Measurements from ENCODE around the gene TIMM23B. TPM values are rescaled to one million over a fixed set of nuclear protein-coding genes. Genes with fewer than 3 reads are reported as not detected.
"Not testable (repeated sequence)": the region's sequence is repeated elsewhere in the genome, so short reads cannot be mapped to it uniquely, and the experiment has no call there.

TIMM23B gene
- total RNA-seq, 1 experiment from 2014 or later: 18.8 TPM

DNA sequence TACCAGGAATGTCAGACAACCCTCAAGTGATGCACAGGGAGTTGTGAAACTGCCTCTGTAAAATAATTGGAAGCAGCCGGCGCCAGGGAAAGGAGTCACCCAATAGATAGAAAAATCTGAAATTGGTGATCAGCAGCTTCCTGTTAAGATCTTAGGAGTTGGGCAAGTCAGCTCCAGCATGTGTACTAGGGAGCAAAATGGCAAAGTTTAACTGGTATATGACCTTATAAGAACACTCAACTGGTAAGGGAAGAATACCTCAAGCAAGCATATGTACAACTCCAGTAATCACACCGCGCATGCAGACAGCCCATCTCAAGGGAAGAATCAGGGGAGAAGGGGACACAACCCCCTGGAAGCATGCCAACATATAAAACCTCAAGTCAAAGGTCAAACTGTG lies 18.3 kb upstream of the TIMM23B start:
- H3K4me3 Mint-ChIP-seq (ENCODE audit: low read depth, unreplicated experiment); H3K27me3 Mint-ChIP-seq (ENCODE audit: unreplicated experiment); H3K27ac Mint-ChIP-seq (ENCODE audit: unreplicated experiment); BruUV-seq (replicated peaks); intact Hi-C loops (cut with micrococcal nuclease; ENCODE audit: unreplicated experiment); DNase-seq; CTCF ChIA-PET; H3K36me3 Mint-ChIP-seq (ENCODE audit: insufficient read depth, unreplicated experiment); H3K4me1 Mint-ChIP-seq (ENCODE audit: low read depth, unreplicated experiment); H3K9me3 Mint-ChIP-seq (ENCODE audit: low read depth, unreplicated experiment): not testable (repeated sequence)

DNA sequence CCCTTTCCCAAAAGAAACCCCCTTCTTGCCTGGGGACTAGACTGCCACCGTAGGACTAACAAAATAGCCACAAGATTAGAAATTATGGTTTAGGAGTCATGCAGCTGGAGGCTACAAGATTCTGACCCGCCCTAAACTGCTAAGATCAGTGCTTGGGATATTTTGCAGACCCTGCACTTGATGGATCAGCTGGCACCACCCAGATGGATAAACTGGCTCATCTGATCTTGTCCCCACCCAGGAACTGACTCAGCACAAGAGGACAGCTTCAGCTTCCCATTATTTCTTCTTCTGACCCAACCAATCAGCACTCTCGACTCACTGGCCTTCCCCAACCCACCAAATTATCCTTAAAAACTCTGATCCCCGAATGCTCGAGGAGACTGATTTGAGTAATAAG lies 10.6 kb upstream of the TIMM23B start:
- H3K9me3 Mint-ChIP-seq (ENCODE audit: low read depth, unreplicated experiment); H3K4me3 Mint-ChIP-seq (ENCODE audit: low read depth, unreplicated experiment); DNase-seq; H3K27me3 Mint-ChIP-seq (ENCODE audit: unreplicated experiment); CTCF ChIA-PET; H3K36me3 Mint-ChIP-seq (ENCODE audit: insufficient read depth, unreplicated experiment); H3K27ac Mint-ChIP-seq (ENCODE audit: unreplicated experiment); intact Hi-C loops (cut with micrococcal nuclease; ENCODE audit: unreplicated experiment); BruUV-seq (replicated peaks); H3K4me1 Mint-ChIP-seq (ENCODE audit: low read depth, unreplicated experiment): not testable (repeated sequence)

DNA sequence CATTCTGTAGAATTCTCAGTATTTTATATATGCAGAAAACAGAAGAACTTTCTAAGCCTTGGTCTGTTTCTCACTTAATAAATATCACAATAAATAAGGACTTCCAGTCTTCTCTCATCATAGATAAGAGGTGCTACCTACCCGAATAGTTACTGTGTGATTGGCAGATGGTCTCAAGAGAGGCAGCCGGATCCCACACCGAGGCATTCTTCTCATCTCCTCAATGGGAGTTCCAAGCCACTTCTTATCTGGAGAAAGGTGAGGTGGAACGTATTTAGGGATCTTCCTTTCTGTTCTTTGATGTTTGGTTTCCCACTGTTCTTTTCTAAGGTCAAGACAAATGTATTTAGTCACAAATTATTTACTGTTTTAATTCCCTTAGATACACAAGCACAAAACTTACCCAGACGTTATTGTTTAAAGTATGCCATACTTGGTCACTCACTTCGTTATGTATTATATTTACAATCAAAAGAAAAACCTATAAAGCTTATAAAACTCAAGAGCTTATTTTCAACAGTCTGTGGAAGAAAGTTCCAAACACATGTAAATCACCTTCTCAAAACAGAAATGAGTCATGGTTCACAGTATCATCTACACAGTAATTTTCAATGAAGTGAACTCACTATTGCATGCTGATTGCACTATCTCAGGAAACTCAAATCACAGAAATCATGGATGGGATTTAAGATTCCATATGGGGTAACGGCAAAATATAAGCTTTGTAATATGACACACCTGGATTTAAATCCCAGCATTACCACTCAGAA lies 9.7 kb upstream of the TIMM23B start:
- CTCF ChIA-PET; H3K27ac Mint-ChIP-seq (ENCODE audit: unreplicated experiment); H3K36me3 Mint-ChIP-seq (ENCODE audit: insufficient read depth, unreplicated experiment); H3K4me1 Mint-ChIP-seq (ENCODE audit: low read depth, unreplicated experiment); intact Hi-C loops (cut with micrococcal nuclease; ENCODE audit: unreplicated experiment); H3K27me3 Mint-ChIP-seq (ENCODE audit: unreplicated experiment); DNase-seq; H3K9me3 Mint-ChIP-seq (ENCODE audit: low read depth, unreplicated experiment); H3K4me3 Mint-ChIP-seq (ENCODE audit: low read depth, unreplicated experiment); BruUV-seq (replicated peaks): not testable (repeated sequence)

DNA sequence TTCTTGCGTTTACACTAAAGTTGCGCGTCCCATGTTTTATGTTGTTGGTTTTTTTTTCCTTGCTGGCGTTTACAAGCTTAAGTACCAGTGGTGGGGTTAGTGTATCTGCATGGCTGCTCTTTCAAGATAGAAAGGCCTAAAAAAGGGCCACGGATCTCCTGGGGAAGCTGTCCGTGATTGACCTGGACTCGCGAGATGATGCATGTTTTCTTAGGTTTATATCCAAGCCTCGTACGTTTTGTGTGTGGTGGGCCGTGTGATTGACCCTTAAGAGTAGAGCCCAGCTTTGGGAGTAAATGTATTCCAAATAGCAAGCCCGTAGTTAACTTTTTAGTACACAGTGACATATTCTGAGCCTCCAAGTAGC lies 469 bp downstream of the TIMM23B start:
- H3K4me1 Mint-ChIP-seq (ENCODE audit: low read depth, unreplicated experiment): peaks cover 31% of the 10 kb centered on the region
- DNase-seq; CTCF ChIA-PET; H3K9me3 Mint-ChIP-seq (ENCODE audit: low read depth, unreplicated experiment); H3K27me3 Mint-ChIP-seq (ENCODE audit: unreplicated experiment); intact Hi-C loops (cut with micrococcal nuclease; ENCODE audit: unreplicated experiment): not testable (repeated sequence)
- H3K27ac Mint-ChIP-seq (ENCODE audit: unreplicated experiment): peak overlapping the region; percentile 94
- H3K4me3 Mint-ChIP-seq (ENCODE audit: low read depth, unreplicated experiment): peak overlapping the region; percentile 98
- TSS peak; percentile 74 for BruUV-seq (replicated peaks)
- peaks cover 33% of the 10 kb centered on the region for H3K36me3 Mint-ChIP-seq (ENCODE audit: insufficient read depth, unreplicated experiment)

DNA sequence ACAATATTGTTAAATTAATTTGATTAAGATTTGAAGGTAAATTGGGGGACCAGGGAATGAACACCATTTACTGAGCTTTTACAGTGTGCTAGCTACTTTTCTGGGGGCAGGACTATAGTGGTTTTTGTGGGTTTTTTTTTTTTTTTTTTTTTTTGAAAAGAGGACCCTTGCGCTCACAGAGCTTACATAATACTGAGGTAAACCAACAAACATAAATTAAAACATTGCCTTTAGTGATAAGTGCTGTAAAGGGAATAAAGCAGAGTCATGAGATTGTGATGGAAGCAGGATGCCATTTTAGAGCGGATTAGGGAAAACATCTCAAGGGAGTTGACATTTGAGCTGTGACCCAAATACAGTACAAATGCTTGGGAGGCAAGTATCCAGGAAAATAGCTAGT lies 1.8 kb downstream of the TIMM23B start:
- intact Hi-C loops (cut with micrococcal nuclease; ENCODE audit: unreplicated experiment); H3K27me3 Mint-ChIP-seq (ENCODE audit: unreplicated experiment); H3K9me3 Mint-ChIP-seq (ENCODE audit: low read depth, unreplicated experiment); BruUV-seq (replicated peaks); DNase-seq: not testable (repeated sequence)
- CTCF ChIA-PET: interaction anchor here (0.6 to 0.7 kb wide), 3 partner anchors 36 to 219 kb away, joined by 3 to 6 read pairs (median 3); no protein-coding TSS in a partner anchor
- Mint-ChIP-seq H3K4me3 (ENCODE audit: low read depth, unreplicated experiment) (peak overlapping the region; percentile 98), H3K27ac (ENCODE audit: unreplicated experiment) (peak overlapping the region; percentile 94), H3K4me1 (ENCODE audit: low read depth, unreplicated experiment) (peaks cover 31% of the 10 kb centered on the region), H3K36me3 (ENCODE audit: insufficient read depth, unreplicated experiment) (peaks cover 33% of the 10 kb centered on the region)

DNA sequence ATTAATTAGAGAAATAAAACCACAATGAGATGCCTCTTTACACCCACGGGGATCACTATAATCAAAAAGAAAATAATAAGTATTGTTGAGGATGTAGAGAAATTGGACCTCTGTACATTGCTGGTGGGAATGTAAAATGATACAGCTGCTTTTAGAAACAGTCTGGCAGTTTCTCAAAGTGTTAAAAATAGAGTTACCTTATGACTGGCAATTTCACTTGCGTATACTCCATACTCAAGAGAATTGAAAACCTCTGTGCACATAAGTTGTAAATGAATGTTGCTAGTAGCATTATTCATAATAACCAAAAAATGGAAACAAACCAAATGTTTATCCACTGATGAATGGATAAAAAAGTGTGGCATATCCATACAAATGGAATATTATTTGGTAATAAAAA lies 6.3 kb downstream of the TIMM23B start:
- H3K4me3 Mint-ChIP-seq (ENCODE audit: low read depth, unreplicated experiment); intact Hi-C loops (cut with micrococcal nuclease; ENCODE audit: unreplicated experiment); BruUV-seq (replicated peaks); CTCF ChIA-PET; H3K27me3 Mint-ChIP-seq (ENCODE audit: unreplicated experiment); DNase-seq; H3K36me3 Mint-ChIP-seq (ENCODE audit: insufficient read depth, unreplicated experiment); H3K27ac Mint-ChIP-seq (ENCODE audit: unreplicated experiment); H3K9me3 Mint-ChIP-seq (ENCODE audit: low read depth, unreplicated experiment): not testable (repeated sequence)
- peaks cover 10% of the 10 kb centered on the region for H3K4me1 Mint-ChIP-seq (ENCODE audit: low read depth, unreplicated experiment)

DNA sequence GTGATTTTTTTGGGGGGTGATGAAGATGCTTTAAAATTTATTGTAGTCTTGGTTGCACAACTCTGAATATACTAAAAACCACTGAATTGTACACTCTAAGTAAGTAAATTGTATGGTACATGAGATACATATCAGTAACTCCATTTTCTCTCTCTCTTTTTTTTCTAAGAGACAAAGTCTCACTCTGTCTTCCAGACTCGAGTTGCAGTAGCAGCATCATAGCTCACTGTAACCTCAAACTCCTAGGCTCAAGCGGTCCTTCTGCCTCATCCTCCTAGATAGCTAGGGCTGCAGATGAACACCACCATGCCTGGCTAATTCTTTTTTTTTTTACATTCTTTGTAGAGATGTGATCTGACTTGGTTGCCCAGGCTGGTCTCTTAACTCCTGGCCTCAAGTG lies 6.9 kb downstream of the TIMM23B start:
- H3K4me1 Mint-ChIP-seq (ENCODE audit: low read depth, unreplicated experiment); H3K9me3 Mint-ChIP-seq (ENCODE audit: low read depth, unreplicated experiment); H3K27me3 Mint-ChIP-seq (ENCODE audit: unreplicated experiment); H3K36me3 Mint-ChIP-seq (ENCODE audit: insufficient read depth, unreplicated experiment); intact Hi-C loops (cut with micrococcal nuclease; ENCODE audit: unreplicated experiment); BruUV-seq (replicated peaks); H3K4me3 Mint-ChIP-seq (ENCODE audit: low read depth, unreplicated experiment); DNase-seq; CTCF ChIA-PET; H3K27ac Mint-ChIP-seq (ENCODE audit: unreplicated experiment): not testable (repeated sequence)

DNA sequence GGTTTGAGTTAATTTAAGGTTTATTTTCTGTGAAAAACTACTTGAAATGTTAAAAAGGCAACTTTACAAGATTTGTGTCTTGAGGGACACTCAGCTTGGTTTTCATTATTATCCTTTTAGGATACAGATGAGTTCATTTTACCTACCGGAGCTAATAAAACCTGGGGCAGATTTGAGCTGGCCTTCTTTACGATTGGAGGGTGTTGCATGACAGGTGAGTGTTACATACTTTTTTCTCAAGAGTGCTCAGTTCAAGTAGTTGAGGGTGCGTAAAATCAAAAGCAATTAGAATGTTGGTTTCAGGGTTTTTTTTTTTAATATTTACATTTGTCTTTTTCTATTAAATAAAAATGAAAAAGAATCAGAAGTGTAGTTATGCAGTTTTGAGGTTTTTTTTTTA lies 10.2 kb downstream of the TIMM23B start:
- H3K4me3 Mint-ChIP-seq (ENCODE audit: low read depth, unreplicated experiment); H3K36me3 Mint-ChIP-seq (ENCODE audit: insufficient read depth, unreplicated experiment); H3K27ac Mint-ChIP-seq (ENCODE audit: unreplicated experiment); intact Hi-C loops (cut with micrococcal nuclease; ENCODE audit: unreplicated experiment); H3K9me3 Mint-ChIP-seq (ENCODE audit: low read depth, unreplicated experiment); DNase-seq; H3K27me3 Mint-ChIP-seq (ENCODE audit: unreplicated experiment); BruUV-seq (replicated peaks); H3K4me1 Mint-ChIP-seq (ENCODE audit: low read depth, unreplicated experiment); CTCF ChIA-PET: not testable (repeated sequence)

DNA sequence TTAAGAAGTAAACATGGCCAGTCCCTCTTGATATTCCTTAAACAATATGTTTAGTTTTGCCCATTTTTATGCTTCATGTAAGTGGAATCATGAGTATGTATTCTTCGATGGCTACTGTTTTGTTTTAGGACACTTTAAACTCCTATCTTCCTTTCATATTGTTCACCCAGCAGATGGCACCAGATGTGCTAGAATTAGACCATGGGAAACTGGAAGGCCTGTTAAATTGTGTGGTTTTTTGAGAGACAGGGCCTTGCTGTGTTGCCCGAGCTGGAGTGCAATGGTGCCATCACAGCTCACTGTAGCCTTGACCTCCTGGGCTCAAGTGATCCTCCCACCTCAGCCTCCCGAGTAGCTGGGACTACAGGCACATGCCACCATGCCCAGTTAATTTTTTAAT lies 11.3 kb downstream of the TIMM23B start:
- H3K4me3 Mint-ChIP-seq (ENCODE audit: low read depth, unreplicated experiment); DNase-seq; H3K36me3 Mint-ChIP-seq (ENCODE audit: insufficient read depth, unreplicated experiment); H3K27me3 Mint-ChIP-seq (ENCODE audit: unreplicated experiment); CTCF ChIA-PET; BruUV-seq (replicated peaks); intact Hi-C loops (cut with micrococcal nuclease; ENCODE audit: unreplicated experiment); H3K4me1 Mint-ChIP-seq (ENCODE audit: low read depth, unreplicated experiment); H3K27ac Mint-ChIP-seq (ENCODE audit: unreplicated experiment); H3K9me3 Mint-ChIP-seq (ENCODE audit: low read depth, unreplicated experiment): not testable (repeated sequence)

DNA sequence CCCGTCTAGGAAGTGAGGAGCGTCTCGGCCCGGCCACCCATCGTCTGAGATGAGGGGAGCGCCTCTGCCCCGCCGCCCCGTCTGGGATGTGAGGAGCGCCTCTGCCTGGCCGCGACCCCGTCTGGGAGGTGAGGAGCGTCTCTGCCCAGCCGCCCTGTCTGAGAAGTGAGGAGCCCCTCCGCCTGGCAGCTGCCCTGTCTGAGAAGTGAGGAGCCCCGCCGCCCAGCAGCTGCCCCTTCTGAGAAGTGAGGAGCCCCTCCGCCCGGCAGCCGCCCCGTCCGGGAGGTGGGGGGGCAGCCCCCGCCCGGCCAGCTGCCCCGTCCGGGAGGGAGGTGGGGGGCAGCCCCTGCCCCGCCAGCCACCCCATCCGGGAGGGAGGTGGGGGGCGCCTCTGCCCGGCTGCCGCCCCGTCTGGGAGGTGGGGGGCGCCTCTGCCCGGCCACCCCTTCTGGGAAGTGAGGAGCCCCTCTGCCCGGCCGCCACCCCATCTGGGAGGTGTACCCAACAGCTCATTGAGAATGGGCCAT lies 28.5 kb downstream of the TIMM23B start:
- H3K9me3 Mint-ChIP-seq (ENCODE audit: low read depth, unreplicated experiment); H3K4me3 Mint-ChIP-seq (ENCODE audit: low read depth, unreplicated experiment); CTCF ChIA-PET; BruUV-seq (replicated peaks); H3K4me1 Mint-ChIP-seq (ENCODE audit: low read depth, unreplicated experiment); DNase-seq; intact Hi-C loops (cut with micrococcal nuclease; ENCODE audit: unreplicated experiment); H3K27me3 Mint-ChIP-seq (ENCODE audit: unreplicated experiment); H3K27ac Mint-ChIP-seq (ENCODE audit: unreplicated experiment): not testable (repeated sequence)
- H3K36me3 Mint-ChIP-seq (ENCODE audit: insufficient read depth, unreplicated experiment): peaks cover 15% of the 10 kb centered on the region

All from Calu3 (cell line).